ENCODE data around the gene PRKCSH.
A peak's percentile ranks its signal among the peaks of the same experiment; 100 is the strongest.

PRKCSH gene

DNA sequence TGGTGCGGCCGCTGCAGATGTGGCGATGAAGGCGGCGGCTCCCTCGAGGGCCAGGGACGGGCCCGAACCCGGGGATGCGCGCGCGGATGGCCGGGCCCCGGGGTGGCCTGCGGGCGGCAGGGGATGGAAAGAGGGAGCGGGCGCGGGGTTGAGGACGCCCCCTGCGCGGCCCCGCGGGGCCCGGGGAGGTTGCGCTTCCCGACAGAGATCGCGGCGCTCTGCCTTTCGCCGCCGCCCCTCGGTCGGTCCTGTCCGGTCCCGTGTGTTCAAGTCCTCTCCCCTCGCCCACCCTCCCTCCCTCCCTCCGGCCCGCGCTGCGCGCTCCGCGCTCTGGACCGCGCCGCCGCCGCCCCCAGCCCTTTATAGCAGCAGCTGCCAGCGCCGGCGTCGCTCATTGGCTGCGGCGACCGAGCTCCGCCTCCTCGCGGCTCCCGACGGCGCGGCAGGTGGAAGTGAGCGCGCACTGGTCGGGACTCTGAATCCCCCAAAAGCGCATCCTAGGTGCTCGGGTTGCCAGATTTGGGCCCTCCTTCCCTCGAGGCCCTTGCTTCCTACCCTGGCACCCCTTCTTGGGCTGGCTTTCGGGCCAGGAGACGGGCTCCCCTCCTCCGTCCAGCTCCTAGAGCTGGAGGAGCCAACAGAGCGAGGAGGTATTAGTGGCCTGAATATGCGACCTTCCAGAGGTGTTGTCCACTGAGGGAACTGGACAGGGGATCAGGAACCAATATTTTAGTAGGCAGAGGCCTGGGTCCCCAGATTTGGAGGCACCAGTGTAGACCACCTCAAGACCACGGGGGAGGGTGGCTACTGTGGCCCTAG is 45.5 kb downstream of the PRKCSH start, which contains the start of gene ELAVL3:
Gene ELAVL3, minus strand, starts transcription at position 332 of the 819 bp plus-strand sequence. CDS start 438 bp downstream, outside the sequence.
- ChIA-PET CTCF (interaction anchor here (3.0 kb wide), 1 partner anchor 100 kb away, joined by 14 read pairs; no protein-coding TSS in a partner anchor), POLR2A (interaction anchor here (0.6 to 1.7 kb wide), 3 partner anchors 21 to 106 kb away, joined by 3 to 12 read pairs (median 9); partner anchors contain the start of gene SWSAP1)
- TF ChIP-seq ARNT (IDR thresholded peaks at IDR 0.05) (no peak), NFRKB (IDR thresholded peaks at IDR 0.05) (no peak), TARDBP (IDR thresholded peaks at IDR 0.05) (no peak), CTBP1 (IDR thresholded peaks at IDR 0.05; ENCODE audit: borderline replicate concordance) (no peak), ELF4 (IDR thresholded peaks at IDR 0.05) (no peak), FOXM1 (IDR thresholded peaks at IDR 0.05; ENCODE audit: borderline replicate concordance) (no peak), ZNF384 (IDR thresholded peaks at IDR 0.05) (no peak), SP1 (IDR thresholded peaks at IDR 0.05) (no peak), FOXA1 (IDR thresholded peaks at IDR 0.05) (no peak), LEF1 (IDR thresholded peaks at IDR 0.05; ENCODE audit: borderline replicate concordance) (no peak), FOXK2 (IDR thresholded peaks at IDR 0.05) (no peak), SUZ12 (IDR thresholded peaks at IDR 0.05) (no peak), HDGF (IDR thresholded peaks at IDR 0.05; ENCODE audit: borderline replicate concordance) (no peak), BHLHE40 (IDR thresholded peaks at IDR 0.05; ENCODE audit: borderline replicate concordance) (no peak), L3MBTL2 (conservative IDR thresholded peaks at IDR 0.05) (no peak)
- DNase-seq (ENCODE audit: extremely low spot score) = no peak

DNA sequence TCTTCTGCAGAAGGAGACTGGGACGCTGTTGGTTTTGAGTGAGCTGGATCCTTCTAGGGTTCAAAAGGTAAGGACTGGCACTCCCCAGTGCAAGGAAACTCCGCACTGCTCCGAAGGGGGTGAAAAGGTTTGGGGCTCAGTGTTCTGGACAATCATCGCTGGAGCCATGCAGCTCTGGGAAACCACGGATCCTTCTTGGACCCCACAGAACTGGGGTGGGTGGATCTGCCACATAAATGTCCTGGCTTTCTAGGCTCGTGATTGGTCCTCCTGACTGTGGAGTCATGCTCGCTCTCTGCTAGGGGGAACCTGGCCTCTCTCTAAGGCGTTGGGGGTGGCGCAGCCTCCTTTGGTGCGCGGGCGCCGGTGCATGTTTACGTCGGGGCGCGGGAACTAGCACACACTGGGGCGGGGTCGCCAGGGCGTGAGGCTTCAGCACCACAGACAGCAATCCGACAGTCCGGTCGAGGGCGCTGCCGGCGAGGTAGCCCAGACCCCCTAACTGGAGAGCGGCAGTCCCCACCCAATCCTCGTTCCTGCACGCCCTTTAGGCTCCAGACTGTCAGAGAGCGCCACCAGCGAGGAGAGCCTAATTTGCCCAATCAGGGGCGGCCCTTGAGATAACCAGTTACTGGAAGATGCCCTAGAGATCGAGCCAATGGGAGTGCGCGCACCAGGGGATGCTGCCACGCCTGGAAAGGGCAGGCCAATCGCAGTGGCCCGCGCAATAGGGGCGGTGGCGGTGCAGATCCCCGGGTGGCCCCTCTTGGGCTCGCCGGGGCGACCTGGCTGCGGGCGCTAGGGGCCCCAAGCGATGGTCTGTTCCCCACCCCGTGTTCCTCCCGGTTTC is 46.3 kb downstream of the PRKCSH start:
- peak; percentile 84 for DNase-seq (ENCODE audit: extremely low spot score)
- ChIA-PET CTCF (interaction anchor here (0.6 to 3.0 kb wide), 15 partner anchors 12 to 252 kb away, joined by 3 to 14 read pairs (median 5); partner anchors contain the start of gene ELOF1), POLR2A (interaction anchor here (0.6 to 1.7 kb wide), 4 partner anchors 21 to 188 kb away, joined by 3 to 12 read pairs (median 6); partner anchors contain the start of gene SWSAP1)
- TF ChIP-seq ARNT (IDR thresholded peaks at IDR 0.05) (no peak), L3MBTL2 (conservative IDR thresholded peaks at IDR 0.05) (peak; percentile 17)
- TF ChIP-seq, protein P1, sequence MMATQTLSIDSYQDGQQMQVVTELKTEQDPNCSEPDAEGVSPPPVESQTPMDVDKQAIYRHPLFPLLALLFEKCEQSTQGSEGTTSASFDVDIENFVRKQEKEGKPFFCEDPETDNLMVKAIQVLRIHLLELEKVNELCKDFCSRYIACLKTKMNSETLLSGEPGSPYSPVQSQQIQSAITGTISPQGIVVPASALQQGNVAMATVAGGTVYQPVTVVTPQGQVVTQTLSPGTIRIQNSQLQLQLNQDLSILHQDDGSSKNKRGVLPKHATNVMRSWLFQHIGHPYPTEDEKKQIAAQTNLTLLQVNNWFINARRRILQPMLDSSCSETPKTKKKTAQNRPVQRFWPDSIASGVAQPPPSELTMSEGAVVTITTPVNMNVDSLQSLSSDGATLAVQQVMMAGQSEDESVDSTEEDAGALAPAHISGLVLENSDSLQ (IDR thresholded peaks at IDR 0.05) = 0 out of 2 replicates have a peak, but pooled peaks have one; percentile 20

DNA sequence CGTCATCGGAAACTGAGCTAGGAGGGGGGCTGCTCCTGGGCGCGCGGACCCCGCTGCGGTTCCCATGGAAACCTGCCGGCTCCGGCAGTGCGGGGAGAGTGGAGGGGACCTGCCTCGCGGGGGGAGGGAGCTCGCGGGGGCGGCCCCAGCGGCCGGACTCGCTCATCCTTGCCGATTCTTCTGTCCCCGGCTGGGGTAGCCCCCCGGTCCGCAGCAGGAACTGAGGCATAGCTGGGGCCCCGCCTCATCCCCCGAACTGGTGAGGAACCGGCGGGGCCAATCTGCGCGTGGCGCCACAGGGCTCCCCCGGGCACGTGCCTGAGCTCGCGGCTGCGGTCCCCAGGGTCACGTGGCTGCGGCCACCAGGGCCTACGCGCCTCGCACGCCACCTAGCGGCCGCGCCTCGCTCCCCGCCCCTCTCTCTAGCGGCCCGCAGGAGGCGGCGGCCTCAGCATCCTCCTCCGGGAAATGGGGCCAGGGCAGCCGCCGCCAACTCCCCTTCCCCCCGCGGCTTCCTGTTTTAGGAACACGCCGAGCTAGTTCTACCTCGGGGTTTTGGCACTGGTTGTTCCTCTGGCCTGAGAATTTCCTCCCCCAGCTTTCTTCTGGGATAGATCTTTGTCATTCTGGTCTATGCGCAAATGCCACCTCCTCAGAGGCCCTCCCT is 47.1 kb downstream of the PRKCSH start:
- peak; percentile 96 for DNase-seq (ENCODE audit: extremely low spot score)
- TF ChIP-seq FOXM1 (IDR thresholded peaks at IDR 0.05; ENCODE audit: borderline replicate concordance) (peak; percentile 58; the same call in 1 of the 2 replicates), BHLHE40 (IDR thresholded peaks at IDR 0.05; ENCODE audit: borderline replicate concordance) (no peak; the same call in 1 of the 2 replicates), ARNT (IDR thresholded peaks at IDR 0.05) (peak; percentile 79), ELF4 (IDR thresholded peaks at IDR 0.05) (no peak), L3MBTL2 (conservative IDR thresholded peaks at IDR 0.05) (peak; percentile 96), LEF1 (IDR thresholded peaks at IDR 0.05; ENCODE audit: borderline replicate concordance) (peak; percentile 85; the same call in 1 of the 2 replicates), CTBP1 (IDR thresholded peaks at IDR 0.05; ENCODE audit: borderline replicate concordance) (peak; percentile 55; the same call in 1 of the 2 replicates), SUZ12 (IDR thresholded peaks at IDR 0.05) (no peak)
- CTCF ChIA-PET = interaction anchor here (0.5 to 3.0 kb wide), 18 partner anchors 11 to 402 kb away, joined by 3 to 14 read pairs (median 4); partner anchors contain the start of genes ELOF1 and PRKCSH
- POLR2A ChIA-PET = interaction anchor here (0.7 to 1.7 kb wide), 5 partner anchors 18 to 189 kb away, joined by 3 to 12 read pairs (median 3); partner anchors contain the start of gene SWSAP1

GRCh38 chr19:11483366-11484111 is 48.1 kb downstream of the PRKCSH start:
- TF ChIP-seq SP1 (IDR thresholded peaks at IDR 0.05) (no peak), FOXA1 (IDR thresholded peaks at IDR 0.05) (no peak), FOXK2 (IDR thresholded peaks at IDR 0.05) (no peak), ZNF384 (IDR thresholded peaks at IDR 0.05) (no peak), L3MBTL2 (conservative IDR thresholded peaks at IDR 0.05) (no peak), NFRKB (IDR thresholded peaks at IDR 0.05) (no peak), ARNT (IDR thresholded peaks at IDR 0.05) (no peak), BHLHE40 (IDR thresholded peaks at IDR 0.05; ENCODE audit: borderline replicate concordance) (no peak), ELF4 (IDR thresholded peaks at IDR 0.05) (no peak), HDGF (IDR thresholded peaks at IDR 0.05; ENCODE audit: borderline replicate concordance) (no peak), CTBP1 (IDR thresholded peaks at IDR 0.05; ENCODE audit: borderline replicate concordance) (no peak), LEF1 (IDR thresholded peaks at IDR 0.05; ENCODE audit: borderline replicate concordance) (no peak)
- TF ChIP-seq, protein P1 (IDR thresholded peaks at IDR 0.05) = no peak
- DNase-seq (ENCODE audit: extremely low spot score) = no peak
- POLR2A ChIA-PET = interaction anchor here (1.0 kb wide), 1 partner anchor 139 kb away, joined by 3 read pairs; no protein-coding TSS in a partner anchor
- CTCF ChIA-PET = interaction anchor here (0.5 to 3.0 kb wide), 6 partner anchors 10 to 190 kb away, joined by 3 to 14 read pairs (median 7); no protein-coding TSS in a partner anchor

All from HEK293T (cell line).